ENCODE results near the gene SEC63.

- no peak for TF ChIP-seq EZH2phosphoT487 (IDR thresholded peaks at IDR 0.05; ENCODE audit: insufficient read depth, low read depth)
- TF ChIP-seq EZH2 (IDR thresholded peaks at IDR 0.05; ENCODE audit: insufficient read depth, poor library complexity, severe bottlenecking) = no peak
These were observed 46.9 kb upstream of the SEC63 start for GRCh38 chr6:108004861-108005260.
